Measurements from ENCODE around the gene CCSER1.
"Not testable (repeated sequence)": the region's sequence is repeated elsewhere in the genome, so short reads cannot be mapped to it uniquely, and the experiment has no call there.

The CCSER1 gene

DNA sequence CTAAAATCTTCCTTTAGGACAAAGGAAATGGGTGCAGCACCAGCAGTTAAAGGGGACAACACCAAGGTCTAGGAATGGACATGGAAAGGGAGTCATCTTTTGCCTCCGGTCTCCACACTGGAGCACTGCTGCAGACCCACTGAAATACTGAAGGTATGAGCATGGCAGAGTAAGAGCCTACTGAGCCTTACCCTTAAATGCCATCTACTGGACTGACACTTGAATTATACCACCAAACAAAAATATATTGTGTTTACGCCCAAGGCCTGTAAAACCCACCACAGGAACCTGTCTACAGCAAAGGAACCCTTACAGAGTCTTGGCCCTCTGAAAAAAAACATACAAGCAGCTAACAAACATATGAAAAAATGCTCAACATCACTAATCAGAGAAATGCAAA lies 443.4 kb downstream of the CCSER1 start:
- DNase-seq (ENCODE audit: low spot score): no peak

DNA sequence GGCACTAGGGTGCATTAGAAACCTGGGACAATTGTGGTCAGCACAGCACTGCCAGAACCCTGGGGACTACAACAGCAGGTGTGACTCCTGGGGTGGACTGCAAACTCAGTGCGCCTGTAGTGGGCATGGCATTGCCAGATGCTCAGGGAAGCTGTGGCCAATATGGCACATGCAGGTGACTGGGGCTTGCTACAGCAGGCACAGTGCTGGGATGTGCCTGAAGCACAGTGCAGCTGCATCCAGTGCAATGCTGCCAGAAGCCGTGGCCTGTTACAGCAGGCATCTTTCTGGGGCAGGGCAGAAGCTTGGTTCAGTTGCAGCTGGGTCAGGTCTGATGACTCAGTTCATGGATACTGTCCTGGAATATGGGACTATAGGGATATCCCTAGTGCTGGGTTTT lies 445.8 kb downstream of the CCSER1 start:
- DNase-seq (ENCODE audit: low spot score): no peak

DNA sequence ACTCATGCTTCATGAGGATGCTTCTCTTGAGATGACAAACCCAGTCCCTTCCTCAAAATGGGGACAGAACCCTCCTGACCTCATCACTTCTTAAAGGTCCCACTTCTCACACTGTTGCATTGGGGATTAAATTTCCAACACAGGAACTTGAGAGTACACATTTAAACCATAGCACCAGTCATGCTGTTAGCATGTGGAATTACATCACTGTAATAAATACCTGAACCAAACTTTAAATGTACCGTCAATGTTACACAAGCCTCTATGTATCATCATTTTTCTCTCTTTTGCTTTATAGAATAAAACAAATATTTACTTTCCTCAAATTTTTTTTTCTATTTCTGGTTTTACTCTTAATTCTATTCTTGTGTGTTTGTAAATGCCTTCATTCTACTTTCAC lies 448.2 kb downstream of the CCSER1 start:
- DNase-seq (ENCODE audit: low spot score): no peak

DNA sequence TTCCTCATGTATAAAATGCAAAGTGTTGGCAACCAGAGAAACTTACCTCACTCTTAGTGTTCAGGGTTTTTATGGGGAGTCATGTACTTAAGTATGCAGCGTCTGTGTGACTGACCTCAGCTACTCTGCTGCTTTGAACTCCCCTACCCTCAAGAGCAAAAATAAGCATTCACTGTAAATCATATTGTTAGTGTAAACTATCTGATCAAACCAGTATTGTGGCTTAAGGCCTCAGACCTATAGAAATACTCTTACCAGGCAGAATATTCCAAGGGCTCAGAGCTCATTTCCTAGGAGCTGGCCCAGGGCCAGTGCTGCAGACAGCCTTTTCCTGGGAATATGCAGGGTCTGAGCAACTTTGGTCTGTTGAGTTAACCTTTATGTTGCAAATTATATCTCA lies 453.1 kb downstream of the CCSER1 start:
- DNase-seq (ENCODE audit: low spot score): no peak

DNA sequence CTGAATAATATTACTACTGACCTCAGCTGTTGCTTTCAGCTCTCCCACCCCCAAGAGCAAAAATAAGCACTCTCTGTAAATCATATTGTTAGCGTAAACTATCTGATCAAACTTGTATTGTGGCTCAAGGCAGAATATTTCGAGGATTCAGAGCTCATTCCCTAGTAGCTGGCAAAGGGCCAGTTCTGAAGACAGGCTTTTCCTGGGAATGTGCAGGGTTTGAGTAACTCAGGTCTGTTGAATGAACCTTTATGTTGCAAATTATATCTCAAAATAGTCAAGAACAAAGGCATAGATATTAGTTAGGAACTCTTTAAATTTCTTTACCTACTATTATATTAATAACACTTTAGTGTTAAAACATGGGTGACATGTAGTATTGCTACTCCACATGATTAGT lies 454.9 kb downstream of the CCSER1 start:
- no peak for DNase-seq (ENCODE audit: low spot score)

DNA sequence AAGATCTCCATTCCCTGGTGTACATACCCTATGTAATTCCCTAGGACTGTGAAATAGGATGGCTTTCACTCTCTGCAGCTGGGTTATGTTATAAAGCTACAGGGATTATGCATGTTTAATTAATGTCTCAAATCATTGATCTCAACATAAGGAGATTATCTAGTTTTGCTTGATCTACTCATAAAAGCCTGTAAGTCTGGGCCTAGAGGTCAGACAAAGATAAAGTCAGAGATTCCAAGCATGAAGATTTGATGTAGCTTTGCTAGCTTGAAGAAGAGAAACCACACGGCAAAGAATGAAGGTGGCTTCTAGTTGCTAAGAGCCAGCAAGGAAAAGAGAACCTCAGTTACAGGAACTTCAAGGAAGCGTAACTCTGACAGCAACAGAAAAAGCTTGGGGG lies 456.9 kb downstream of the CCSER1 start:
- no peak for DNase-seq (ENCODE audit: low spot score)

DNA sequence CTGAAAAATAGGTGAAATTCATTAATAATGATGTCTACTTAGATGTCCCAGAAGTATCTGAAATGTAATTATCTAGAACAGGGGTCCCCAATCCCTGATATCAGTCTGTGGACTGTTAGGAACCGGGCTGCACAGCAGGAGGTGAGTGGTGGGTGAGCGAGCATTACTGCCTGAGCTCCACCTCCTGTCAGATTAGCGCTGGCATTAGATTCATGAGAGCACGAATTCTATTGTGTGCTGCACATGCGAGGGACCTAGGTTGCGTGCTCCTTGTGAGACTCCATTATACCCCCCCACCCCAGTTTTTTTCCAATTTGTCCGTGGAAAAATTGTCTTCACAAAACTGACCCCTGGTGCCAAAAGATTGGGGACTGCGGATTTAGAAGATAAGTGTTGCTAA lies 458.8 kb downstream of the CCSER1 start:
- no peak for DNase-seq (ENCODE audit: low spot score)

DNA sequence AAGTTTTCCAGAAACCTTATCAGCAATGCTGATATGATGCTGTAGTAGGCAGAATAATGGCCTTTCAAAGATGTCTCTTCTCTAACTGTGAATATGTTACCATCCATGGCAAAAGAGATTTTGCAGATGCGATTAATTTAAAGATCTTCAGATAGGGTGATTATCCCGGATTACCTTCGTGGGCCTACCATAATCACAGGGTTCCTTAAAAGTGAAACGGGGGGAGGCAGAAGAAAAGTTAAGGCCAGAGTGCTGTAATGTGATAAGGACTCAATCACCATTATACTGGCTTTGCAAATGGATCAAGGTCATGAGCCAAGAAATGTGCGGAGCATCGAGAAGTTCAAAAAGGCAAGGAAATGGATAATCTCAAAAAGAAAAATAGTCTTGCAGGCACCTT lies 459.6 kb downstream of the CCSER1 start:
- DNase-seq (ENCODE audit: low spot score): no peak

DNA sequence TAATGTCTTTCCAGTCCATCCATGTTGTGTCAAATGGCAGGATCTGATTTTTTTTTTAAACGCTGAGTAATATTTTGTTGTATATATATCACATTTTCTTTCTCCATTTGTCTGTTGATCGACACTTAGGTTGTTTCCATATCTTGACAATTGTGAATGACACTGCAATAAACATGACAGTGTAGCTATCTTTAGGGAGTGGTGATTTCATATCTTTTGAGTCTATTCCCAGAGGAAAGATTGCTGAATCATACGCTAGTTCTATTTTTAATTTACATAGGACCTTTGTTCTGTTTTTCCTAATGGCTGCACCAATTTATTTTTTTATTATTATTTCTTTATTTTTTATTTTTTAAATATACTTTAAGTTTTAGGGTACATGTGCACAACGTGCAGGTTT lies 470.7 kb downstream of the CCSER1 start:
- DNase-seq (ENCODE audit: low spot score): no peak

DNA sequence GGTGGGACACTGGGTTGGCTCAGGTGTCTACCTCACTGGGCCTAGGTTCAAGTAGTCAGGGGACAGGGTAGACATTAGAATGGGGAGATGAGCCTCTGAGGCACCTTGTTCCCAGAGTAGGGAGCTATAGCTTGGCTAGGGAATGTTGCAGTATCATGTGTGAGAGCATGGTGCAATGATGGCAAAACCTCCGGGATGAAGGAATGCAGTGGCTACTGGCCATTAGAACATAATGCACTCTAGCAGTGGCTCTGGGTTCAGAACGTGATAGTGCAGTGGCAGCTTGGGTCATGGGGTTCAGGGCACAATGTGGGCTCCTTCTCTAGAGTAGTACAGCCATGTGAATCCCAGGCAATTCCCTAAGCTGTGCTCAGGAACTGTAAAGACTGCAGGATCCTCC lies 471.5 kb downstream of the CCSER1 start:
- DNase-seq (ENCODE audit: low spot score): no peak

DNA sequence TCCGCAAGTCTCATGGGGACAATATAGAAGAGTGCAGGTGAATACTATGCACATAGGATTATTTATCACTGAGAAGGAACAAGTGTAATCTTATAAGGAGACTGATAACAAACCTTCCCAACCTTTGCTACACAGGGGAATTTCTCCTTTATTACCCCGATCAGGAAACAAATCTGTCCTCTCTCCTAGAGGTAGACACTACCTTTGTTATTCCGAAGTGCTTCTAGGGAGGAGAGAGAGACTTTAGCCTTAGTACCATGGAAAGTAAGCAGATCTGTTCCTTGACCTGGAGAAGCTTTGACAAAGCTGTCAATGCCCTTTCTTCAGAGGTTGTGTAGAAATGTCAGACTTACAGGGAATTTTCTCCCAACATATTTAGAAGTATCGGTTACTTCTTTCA lies 475.5 kb downstream of the CCSER1 start:
- no peak for DNase-seq (ENCODE audit: low spot score)

DNA sequence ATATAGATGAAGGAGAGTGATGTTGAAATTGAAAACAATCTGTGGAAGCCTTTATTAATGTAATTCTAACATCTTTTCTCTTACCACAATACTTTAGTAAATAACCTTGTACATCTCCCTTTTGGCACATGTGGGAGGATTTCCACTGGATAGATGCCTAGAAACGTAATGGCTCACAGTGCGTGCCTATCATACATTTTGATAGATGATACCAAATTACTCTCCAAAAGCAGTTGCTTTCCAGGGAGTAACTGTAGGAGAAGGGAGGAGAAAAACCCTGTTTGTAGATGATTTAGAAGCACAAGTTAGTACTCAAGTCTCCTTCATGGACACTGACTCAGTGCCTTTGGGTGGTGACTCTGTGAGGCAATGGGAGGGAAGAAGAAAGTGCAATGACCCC lies 476.3 kb downstream of the CCSER1 start:
- DNase-seq (ENCODE audit: low spot score): no peak

DNA sequence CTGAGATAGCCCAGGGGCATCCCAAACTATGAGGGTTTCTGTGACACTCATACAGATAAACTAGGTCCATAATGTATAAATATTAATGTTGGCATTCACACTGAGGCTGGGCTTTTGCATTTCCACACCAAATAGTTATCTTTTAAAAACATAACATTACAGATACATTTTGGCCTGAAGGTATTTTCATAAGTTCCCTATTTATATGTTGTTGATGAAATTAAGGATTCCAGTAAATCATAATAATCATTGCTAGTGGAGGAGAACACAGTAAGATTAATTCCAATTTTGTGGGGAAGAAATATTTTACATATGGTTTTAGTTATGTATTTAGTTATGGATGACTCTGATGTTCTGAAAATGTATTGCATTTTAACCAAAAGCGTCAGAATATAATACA lies 479.6 kb downstream of the CCSER1 start:
- no peak for DNase-seq (ENCODE audit: low spot score)

DNA sequence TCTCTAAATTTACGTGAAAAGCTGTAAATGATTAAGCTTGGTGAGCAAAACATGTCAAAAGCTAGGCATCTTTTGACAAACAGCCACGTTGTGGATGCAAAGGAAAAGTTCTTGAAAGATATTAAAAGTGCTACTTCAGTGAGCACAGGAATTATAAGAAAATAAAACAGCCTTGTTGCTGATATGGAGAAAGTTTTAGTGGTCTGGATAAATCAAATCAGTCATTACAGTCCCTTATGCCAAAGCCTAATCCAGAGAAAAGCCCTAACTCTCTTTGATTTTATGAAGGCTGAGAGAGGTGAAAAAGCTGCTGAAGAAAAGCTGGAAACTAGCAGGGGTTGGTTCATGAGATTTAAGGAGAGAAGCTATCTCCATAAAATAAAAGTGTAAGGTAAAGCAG lies 487.2 kb downstream of the CCSER1 start:
- DNase-seq (ENCODE audit: low spot score): no peak

DNA sequence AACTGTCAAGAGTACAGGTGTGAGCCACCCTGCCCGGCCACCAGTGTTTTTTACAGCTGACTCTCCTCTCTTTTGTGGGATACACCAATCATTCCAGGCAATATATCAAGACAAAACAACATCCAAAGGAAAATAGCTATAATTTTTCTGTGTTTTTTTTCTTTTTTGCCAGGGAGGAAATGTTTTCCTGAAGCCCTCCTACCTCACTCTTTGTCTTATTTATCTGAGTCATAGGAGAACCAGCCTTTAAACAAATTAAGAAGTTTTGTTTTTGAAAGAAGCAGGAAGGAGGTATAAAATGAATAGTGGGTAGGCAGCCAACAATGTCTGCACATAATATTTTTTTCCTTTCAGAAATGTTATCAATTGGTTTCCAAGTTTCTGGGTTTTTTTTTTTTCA lies 493.9 kb downstream of the CCSER1 start:
- peak; percentile 10 for DNase-seq (ENCODE audit: low spot score)

DNA sequence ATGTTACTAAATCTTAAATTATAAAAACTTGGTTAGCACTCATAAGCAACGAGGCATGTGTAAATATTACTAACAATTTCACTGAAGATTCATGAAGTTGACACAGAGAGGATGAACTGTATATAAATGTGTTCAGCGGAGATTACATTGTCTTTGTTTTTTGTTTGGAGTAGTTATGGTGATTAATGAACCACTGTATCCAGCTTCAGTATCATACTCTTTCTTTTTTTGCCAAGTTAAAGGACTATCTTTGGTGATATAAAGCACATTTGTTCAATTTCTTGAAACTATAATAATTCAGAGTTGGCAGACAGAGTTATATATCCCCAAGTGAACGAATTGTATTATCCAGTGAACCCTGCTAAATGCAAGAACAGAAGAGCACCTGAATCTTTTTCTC lies 497.6 kb downstream of the CCSER1 start:
- DNase-seq (ENCODE audit: low spot score): no peak

DNA sequence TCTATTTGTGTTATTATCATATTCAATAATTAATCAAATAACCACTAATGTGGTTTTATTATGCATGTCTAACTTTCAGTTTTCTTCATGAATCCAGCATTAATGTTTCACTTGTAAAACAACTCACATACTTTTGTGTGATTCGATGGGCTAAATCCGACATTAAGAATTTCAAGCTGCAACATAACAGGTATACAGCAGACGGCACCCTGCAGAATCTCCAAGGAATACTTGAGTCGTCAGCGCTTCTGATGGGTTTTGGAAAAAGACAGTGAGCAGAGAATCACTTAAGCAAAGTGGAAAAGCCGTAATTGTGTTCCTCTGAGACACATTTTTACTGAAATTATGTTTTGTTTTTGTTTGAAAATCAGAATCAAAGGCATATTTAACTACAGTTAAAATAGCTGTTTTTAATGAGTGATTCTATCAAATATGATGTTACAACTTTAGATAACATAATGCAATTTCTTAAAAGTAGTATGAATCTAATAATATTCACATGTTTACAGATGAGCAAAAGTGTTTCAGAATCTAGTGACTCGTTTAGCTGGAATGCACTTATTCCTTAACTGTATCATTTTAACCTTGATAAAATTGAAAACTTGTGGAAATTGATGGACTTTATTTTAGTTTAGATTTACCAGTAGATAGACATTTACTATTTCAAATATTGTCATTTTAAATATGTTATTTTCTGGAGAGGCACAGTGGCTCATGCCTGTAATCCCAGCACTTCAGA lies 514.8 kb downstream of the CCSER1 start:
- no peak for DNase-seq (ENCODE audit: low spot score)

DNA sequence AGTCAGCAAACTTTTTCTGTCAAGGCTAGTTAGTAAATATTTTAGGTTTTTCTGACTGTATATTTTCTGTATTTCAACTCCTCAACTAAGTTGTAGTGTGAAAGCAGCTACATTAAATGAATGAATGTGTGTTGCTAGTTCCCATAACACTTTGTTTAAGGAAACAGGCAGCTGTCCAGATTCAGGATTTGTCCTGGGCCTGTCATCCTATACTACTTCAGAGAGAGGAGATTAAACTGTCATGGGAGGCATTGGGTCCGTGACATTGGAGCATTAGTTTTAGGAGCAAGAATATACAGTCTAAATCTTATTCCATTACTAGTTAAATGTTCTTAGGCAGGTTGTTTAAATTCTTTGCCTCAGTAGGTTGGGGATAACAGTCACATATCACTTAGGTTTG lies 516.0 kb downstream of the CCSER1 start:
- DNase-seq (ENCODE audit: low spot score): no peak

DNA sequence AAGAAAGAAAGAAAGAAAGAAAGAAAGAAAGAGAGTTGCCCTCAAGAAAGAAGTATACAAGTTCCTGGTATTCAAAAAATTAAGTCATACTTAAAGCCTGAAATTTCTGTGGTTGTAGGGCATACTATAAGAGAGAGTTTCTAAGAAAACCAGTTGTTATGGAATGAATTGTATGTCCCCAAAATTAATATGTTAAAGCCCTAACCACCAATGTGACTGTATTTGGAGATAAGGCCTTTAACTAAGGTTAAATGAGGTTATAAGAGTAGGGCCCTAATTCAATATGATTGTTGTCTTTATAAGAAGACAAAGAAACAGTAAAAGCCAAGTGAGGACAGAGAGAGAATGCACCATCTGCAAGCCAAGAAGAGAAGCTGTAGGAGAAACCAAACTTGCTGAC lies 521.1 kb downstream of the CCSER1 start:
- no peak for DNase-seq (ENCODE audit: low spot score)

DNA sequence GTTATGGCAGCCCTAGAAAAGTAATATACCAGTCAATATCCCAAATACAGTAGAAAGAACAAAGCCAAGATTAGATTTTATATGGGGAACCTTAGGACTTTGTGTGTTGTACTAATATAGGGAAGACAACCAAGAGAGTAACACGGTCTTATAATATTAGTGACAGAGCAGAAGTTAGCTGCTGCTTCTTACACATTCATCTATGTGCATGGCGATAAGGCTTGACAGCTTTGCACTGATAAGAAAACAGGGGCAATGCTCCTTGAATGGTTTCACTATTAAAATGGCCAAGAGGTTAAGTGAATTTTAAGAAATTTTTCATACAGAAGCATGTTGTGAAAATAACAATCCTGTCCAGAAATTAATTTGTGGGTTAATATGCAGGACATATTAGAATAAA lies 521.6 kb downstream of the CCSER1 start:
- no peak for DNase-seq (ENCODE audit: low spot score)

DNA sequence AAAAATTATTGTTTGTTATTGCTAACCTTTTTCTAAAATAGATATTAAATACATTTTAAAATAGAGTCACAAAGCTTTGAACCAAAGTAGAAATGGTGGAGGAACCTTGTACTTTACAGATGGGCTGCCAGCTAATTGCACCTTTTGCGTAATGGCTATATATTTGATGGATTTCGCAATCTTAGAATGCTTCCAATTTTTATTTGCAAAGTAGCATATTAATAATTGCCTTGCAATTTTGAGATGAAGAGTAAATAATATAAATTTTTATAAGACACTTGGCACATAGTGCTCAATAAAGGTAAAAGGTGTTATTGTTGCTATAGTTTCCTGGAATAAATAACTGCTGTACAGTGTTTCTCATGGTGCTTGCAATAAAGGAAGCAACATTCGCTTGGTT lies 533.5 kb downstream of the CCSER1 start:
- DNase-seq (ENCODE audit: low spot score): no peak

DNA sequence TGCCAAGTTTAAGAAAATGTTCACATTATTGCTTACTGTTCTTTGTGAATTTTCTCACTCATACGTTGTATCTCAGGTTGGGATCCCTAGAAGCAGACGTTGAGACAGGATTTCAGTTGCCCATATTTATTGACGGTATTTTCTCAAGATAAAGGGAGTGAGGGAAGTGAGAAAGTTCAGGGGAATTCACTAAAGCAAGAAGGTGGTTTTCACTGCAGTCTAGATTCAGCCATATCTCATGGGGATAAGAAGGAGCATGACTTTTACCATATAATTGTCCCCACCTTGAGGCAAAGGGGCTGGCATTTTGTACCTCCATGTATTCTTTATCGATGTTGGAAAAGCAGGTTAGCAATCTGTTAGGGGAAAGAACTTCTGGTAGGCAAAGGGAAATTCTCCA lies 543.0 kb downstream of the CCSER1 start:
- DNase-seq (ENCODE audit: low spot score): no peak

DNA sequence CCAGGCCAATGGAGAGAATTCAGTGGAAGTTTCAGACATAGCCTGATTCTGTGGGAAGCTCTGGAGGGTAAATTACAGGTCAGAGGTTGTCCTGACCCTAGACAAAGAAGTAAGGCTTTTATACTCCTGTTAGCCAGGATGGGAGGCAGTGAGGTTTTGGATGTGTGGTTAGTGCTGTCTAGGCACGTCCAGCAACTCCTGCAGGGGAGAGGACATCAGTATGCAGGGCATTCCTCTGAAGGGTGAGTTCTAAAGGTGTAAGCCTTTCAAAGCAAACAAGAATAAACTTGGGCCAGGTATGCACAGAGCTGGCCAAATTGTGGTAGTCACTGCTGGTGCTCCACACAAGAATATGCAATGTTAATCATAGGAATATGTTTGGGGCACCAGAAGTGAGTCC lies 562.5 kb downstream of the CCSER1 start:
- no peak for DNase-seq (ENCODE audit: low spot score)

DNA sequence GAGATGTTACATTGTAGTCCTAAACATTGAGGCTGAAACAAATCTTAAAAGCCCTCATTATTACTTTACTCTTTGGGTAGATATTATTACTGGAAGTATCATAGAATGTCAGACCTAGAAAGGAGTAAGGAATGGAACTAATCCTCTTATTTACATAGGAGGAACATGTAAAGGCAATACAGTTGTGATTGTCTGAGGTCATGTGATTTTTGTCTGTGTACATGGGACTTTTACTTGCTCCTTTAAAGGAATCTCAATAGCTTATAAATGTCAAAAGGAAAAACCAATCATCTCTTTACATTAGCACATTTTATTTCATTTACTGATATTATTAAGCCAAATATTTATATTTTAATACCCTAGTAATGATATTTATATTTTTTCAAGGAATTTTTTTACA lies 568.2 kb downstream of the CCSER1 start:
- DNase-seq (ENCODE audit: low spot score): no peak

DNA sequence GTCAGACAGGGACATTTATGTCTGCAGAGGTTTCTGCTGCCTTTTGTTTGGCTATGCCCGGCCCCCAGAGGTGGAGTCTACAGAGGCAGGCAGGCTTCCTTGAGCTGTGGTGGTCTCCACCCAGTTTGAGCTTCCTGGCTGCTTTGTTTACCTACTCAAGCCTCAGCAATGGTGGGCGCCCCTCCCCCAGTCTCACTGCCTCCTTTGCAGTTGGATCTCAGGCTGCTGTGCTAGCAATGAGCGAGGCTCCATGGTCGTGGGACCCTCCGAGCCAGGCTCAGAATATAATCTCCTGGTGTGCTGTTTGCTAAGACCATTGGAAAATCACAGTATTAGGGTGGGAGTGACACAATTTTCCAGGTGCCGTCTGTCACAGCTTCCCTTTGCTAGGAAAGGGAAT lies 578.3 kb downstream of the CCSER1 start:
- not testable (repeated sequence) for DNase-seq (ENCODE audit: low spot score)
